GM21723 (cell line): ENCODE measurements around the gene RACK1.
"Not testable (repeated sequence)": the region's sequence is repeated elsewhere in the genome, so short reads cannot be mapped to it uniquely, and the experiment has no call there.

ENCODE experiments used
- ATAC-seq: cut with Tn5 transposase; IDR thresholded peaks from one replicate; pipeline ENCODE4 v1.9.1; 2021; ENCODE audit warnings: mild to moderate bottlenecking, moderate library complexity; ENCODE audit not compliant: unreplicated experiment

Gene RACK1

DNA sequence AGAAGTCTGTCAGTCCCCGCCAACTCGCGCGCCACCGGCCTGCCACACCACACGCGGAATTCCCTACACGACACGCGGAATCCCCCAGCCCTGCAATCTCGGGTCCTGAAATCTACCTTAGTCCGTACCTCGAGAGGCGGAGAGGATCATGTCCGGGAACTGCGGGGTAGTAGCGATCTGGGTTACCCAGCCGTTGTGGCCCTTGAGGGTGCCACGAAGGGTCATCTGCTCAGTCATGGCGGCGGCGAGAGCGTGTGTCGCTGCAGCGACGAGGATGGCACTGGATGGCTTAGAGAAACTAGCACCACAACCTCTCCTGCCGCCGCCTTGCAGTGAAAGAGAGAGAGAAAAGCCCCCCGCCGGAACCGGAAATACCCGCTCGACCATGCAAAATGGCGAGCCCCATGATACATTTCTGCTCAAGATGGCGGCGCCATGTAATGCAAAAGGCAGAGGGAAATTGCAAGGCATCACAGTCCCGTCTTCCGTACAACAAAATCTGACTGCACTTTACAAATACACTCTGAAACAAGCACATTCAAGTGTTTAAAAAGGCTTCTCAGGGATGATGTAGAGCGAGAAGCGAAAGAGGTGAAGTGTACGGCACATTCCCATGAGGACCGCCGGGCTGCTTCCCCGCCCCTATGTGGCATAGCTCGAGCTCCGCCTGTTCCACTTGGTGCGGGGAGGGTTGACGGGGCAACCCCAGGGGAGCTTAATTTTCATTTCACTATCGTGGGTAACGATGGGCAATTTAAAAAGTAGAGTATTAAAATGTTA is at the start of gene RACK1:
Gene RACK1 (minus strand): TSS at position 343 of the 780 bp plus-strand sequence. CDS start 106 bp downstream, at position 237.
- peak; percentile 67 for ATAC-seq

DNA sequence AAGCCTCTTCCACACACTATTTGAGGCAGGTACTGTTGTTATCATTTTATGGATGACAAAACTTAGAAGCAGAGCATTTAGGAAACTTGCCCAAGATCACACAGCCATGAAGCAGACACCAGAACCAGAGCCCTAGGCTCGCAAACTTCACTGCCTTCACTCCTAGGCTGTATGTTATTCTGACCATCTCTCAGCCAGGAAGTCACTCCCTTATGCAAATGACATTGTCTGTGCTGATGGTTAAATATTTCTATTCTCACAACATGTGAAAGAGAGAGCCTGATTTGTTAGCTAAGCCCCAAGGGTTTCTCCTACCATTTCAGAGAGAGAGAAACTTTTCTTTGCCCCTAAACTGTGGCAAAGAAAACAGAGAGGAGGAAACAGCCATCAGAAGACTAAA is 43.6 kb upstream of the RACK1 start:
- ATAC-seq = peak; percentile 73

DNA sequence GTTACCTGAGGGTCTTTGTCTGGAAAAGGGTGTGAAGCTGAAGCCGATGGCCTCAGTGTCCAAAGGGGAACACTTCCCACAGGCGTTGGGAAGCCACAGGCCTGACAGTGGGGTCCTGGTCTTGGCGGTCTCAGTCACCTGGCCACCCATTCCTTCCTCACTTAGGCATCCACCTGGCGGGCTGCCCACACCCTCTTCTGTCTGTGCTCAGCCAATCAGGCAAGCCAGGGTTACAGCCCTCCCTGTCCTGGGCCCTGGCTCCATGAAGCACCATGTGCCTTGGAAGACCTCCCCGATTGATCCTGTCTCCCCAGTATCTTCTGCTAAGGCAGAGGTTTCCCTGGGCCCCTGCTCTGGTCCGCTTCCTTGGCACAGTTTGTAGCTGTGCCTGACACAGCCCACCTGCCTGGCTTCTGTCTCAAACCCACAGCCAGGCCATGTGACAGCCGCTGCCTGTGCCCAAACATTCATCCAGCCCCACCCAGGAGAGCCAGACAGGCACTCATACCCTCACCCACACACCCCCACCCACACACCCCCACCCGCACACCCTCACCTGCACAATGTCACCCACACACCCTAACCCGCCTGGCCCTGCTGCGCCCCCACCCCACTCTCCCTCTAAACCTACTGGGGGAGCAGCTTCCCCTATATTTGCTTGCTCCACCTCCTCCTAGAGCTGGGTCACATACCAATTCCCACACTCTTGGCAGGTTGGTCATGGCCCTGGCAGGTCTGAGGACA is 42.4 kb upstream of the RACK1 start:
- ATAC-seq = not testable (repeated sequence)

DNA sequence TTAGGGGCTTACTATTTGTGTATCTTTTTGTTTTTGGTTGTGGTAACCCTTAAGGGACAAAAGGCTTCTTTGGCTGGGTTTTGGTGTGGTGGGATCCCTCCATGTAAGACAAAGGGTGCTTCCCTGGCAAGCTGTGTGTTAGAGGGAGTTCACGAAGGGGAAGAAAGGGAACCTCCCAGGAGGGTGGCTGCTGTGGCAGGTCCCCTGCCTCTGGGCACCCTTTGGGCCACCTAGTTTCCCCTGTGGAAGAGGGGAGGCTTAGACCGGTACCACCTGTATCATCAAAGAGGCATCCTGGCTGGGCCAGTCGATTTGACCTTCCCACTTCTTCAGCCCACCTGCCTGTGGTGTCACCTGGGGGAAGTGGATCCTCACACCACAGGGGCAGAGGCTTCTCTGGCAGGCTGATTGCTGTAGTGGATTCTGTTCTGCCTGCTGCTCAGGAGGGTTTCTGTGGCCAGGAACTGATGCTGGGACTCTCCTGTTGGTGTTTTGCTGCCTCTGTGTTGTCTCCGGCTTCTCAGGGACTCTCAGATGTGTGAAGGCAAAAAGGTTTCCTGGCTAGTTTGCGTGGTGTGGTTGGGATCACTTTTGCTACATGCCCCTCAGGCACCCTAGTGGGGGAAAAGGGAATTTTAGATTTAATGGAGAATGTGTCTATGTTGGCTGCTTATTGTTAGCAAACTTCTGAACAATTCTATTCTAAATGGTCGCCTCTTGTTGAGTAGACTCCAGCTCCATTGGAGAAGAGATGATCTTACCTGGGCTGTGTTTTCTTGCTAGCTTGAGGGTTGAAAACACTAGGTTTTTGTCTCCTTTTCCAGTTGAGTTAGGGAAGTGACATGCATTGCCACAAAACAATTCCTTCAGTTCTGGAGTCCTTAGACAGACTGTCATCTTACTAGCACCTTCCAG is 40.4 kb upstream of the RACK1 start:
- ATAC-seq = not testable (repeated sequence)

DNA sequence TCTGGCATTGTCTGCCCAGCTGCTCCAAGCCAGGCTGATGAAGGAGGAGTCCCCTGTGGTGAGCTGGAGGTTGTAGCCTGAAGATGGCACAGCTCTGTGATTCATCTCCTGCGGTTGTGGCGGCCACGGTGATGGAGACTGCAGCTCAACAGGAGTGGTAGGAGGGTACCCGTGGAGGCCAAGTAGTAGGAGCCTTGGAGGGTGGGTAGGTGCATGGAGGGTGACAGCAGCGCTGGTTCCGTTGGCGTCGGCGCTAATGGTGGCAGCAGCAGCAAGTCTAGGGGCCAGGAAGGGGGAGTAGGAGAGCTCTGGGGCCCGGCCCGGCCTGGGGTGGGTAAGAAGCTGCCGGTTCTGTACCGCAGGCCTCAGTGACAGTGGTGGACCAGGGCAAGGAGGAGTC is 39.6 kb upstream of the RACK1 start:
- no peak for ATAC-seq

DNA sequence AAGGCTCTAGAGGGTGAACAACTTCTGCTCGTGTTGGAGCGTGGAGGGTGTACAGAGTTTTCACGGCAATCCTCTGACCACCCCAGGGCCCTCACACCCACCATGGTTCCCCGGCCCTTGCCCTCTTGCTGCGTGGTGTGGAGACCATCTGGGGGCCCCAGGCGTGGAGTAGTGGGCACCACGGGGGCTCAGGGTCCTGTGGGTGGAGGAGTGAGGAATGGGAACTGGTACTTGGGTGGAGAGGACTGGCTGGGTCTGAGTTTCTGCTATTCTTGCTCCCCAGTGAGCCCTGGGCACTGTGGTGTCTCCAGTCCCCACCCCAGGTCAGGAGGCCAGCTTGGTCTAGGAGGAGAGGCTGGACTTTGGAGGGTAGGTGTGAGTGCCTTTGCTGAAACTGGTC is 39.2 kb upstream of the RACK1 start:
- no peak for ATAC-seq

DNA sequence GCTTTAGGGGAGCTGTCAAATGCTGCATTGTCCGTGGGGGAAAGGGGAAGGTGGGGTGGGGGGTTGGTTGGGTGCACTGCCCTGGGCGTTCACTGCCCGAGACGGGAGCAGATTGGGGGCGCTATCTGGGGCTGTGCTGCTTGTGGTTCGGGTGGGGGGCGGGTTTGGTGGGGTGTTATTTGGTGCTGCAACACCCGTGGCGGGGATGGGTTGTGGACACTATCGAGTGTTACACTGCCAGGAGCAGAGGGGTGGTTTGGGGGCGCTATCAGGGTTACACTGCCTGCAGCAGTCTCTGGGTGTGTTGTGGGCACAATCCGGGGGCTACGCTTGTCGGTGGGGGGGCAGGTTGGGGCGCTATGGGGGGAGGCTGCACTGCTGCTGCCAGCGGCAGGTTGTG is 38.7 kb upstream of the RACK1 start:
- not testable (repeated sequence) for ATAC-seq

DNA sequence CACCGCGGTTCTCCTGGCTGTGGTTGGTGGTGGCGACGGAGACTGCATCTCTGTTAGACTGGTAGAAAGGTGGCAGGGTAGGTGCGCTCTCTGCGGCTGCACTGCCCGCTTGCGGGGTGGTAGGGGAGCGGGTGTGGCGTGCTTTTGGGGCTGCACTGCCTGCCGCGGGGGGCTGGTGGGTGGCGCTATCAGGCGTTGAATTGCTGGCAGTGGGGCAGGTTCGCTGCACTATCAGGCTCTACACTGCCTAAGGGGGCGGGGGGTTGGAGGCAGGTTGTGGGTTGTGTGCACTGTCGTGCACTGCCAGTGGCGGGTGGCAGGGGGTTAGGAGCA is 38.2 kb upstream of the RACK1 start:
- ATAC-seq = no peak

DNA sequence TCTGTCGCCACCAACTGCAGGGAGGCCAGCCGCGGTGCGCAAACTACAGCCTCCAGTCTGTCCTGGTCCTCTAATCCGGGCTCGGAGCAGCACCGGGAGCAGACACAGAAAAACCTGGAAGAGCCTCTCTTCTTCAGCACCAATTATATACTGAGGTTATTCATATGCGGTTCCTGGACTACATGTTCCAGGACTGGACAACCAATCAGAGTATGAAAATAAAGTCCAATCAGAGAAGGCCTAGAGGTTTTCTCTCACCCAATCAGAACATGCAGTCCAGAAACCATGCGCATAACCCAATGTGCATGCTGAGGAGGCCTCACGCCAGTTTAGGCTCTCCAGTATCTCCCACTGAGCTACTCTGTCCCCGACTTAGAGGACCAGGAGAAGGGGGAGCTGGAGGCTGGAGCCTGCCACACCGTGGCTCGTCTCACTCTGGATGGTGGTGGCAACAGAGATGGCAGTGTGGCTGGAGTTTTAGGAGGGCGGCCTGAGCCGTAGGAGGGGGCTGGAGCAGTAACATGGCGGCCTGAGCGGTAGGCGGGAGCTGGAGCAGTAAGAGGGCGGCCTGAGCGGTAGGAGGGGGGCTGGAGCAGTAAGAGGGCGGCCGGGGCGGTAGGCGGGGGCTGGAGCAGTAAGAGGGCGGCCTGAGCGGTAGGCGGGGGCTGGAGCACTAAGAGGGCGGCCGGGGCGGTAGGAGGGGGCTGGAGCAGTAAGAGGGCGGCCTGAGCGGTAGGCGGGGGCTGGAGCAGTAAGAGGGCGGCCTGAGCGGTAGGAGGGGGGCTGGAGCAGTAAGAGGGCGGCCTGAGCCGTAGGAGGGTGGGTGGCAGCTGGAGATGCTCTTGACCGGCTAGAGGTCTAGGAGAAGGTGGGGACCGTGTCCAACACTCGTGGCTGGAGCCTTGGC is 37.6 kb upstream of the RACK1 start:
- no peak for ATAC-seq

DNA sequence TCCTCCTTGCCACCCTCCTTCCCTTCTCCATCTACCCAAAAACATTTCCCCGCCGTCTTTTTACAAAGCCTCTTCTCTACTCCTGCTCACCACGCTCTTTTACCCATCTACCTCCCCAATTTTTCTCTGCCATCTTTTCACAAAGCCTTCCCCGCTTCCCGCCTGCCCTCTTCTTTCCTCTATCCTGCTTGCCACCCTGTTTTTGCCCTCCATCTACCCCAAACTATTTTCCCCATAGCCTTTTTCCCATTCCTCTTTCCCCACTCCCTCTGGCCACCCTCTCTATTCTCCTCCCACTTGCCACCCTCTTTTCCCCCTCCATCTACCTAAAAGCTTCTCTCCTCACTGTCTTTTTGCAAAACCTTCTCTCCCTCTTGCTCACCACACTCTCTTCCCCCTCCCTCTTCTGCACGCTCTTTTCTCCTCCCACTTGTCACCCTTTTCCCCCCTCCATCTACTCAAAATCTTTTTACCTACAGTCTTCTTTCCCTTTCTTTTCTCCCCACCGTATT is 36.6 kb upstream of the RACK1 start:
- no peak for ATAC-seq

DNA sequence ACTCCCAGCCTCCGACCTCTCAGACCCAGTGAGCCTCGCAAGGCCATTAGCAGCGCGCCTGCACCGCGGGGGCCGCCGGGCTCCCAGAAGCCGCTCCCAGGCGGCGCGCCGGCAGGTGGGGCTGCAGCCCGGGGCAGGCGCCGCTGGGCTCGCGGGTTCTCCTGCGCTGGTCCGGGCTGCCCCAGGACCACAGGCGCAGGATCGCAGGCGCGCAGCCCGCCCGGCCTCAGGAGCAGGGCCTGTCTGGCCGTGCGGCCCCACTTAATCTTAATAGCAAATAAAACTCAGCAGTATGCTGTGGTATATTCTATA is 29.7 kb upstream of the RACK1 start:
- not testable (repeated sequence) for ATAC-seq

DNA sequence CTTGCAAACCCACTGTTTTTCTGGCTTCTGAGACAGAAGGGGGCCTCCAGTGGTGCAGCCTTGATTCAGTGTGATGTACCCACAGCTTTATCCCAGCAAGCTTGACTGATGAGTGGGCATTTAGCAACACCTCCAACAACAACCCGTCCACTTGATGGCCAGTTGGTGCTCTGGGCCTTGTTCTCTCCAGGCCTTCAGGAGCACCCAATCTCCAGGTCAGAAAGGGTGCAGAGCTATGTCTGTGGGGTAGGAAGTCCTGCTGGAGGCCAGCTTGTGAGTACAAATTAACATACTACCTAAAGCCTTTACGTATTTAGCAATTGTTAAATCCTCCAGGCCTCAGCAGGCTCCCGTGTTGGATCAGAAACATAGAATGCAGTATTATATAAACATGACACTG is 27.4 kb upstream of the RACK1 start:
- ATAC-seq = no peak

DNA sequence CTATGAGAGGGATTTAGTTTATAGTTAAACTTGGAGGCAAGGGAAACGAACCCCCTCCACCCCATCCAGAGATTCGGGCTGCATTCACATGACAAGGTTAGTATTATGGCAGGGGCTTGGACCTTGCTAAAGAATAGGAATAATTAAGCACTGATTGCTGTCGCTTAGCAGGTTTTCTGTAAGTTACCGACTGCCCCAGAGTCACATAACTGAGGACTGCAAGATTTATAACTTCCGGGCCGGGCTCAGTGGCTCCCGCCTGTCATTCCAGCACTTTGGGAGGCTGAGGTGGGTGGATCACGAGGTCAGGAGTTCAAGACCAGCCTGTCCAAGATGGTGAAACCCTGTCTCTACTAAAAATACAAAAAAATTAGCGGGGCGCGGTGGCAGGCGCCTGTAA is 24.2 kb upstream of the RACK1 start:
- not testable (repeated sequence) for ATAC-seq

DNA sequence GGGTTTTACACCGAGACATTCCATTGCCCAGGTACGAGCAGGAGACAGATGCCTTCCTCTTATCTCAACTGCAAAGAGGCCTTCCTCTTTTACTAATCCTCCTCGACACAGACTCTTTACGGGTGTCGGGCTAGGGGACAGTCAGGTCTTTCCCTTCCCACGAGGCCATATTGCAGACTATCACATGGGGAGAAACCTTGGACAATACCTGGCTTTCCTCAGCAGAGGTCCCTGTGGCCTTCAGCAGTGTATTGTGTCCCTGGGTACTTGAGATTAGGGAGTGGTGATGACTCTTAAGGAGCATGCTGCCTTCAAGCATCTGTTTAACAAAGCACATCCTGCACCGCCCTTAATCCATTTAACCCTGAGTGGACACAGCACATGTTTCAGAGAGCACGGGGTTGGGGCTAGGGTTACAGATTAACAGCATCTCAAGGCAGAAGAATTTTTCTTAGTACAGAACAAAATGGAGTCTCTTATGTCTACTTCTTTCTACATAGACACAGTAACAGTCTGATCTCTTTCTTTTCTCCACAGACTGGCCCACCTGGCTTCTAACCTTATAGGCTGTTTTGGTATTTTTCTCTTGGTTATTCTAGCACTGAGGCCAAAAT is 23.7 kb upstream of the RACK1 start:
- ATAC-seq = not testable (repeated sequence)

DNA sequence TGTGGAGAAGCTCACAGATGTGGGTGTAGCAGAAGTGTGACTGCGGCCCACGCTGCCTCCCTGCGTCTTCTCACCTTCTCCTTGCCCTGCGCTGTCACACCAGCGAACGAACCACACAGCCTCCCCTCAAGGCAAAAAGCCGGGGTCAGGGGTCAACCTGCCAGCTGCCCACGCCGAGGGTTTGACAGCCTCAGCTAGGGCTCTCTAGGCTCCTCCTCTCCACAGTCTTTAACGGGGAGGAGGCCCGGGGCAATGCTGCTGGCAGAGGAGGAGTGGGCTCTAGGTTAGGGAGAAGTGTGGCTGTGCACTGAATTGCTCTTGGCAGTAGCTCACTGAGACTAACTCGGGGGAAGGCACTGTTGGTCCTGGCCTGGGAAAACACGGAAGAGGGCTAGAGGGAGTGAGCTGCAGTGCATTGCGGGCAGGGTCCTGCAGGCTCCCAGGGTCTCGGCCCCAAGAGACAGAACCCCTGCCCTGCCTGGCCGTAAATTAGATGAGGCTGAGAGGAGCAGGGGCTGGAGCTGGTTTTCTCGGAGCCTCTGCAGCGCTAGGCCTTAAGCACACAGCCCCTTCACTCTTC is 21.5 kb upstream of the RACK1 start:
- no peak for ATAC-seq

DNA sequence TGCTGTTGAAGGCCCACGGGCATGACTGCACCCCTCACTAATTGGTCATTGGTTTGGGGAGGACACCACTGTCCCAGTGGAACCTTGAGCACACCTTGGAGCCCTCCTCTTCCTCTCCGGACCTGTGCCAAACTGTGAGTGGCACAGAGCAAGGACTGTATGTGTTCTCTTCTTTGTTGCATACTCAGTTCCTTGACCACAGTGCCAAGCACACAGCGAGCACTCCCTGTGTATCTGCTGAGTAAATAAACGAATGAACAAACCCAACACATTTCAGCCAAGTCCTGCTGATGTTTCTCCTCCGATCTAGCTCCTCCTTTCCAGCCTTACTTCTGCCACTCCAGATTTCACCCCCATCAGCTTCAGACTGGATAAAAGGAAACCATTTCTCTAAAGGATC is 19.9 kb upstream of the RACK1 start:
- no peak for ATAC-seq

DNA sequence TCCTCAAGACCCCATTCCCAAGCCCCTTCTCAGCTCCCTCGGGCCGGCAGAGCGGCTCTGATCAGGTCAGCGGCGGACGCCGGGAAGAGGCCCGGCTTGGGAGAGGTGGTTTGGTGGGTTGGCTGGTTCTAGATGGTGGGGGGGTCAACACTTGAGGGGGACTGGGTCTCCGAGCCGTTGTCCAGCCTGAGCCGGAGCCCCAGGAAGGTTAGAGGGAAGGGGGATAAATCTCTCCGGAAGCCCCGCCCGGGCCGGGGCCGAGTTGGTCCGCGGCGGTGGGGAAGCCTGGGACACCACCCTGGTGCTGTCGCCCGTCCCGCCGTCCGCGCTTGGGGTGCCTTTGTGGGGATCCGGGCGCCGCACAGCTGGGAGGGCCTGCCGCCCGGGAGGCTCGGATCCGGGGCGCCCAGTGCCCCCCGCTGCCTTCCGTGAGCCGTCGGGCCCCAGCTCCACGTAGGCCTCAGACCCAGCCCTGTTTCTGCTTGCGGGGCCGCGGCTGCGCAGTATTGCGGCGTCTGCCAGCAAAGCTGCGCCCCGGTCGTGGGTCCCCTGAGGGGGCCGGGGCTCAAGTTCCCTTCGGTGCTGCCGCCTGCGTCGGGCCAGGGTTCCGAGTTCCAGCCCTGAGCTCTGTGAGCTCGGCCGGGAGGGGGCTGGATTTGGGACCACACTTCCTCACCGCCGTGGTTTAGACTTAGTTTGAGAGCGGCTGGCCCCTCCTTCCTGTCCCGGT is 17.8 kb upstream of the RACK1 start:
- peak; percentile 56 for ATAC-seq

DNA sequence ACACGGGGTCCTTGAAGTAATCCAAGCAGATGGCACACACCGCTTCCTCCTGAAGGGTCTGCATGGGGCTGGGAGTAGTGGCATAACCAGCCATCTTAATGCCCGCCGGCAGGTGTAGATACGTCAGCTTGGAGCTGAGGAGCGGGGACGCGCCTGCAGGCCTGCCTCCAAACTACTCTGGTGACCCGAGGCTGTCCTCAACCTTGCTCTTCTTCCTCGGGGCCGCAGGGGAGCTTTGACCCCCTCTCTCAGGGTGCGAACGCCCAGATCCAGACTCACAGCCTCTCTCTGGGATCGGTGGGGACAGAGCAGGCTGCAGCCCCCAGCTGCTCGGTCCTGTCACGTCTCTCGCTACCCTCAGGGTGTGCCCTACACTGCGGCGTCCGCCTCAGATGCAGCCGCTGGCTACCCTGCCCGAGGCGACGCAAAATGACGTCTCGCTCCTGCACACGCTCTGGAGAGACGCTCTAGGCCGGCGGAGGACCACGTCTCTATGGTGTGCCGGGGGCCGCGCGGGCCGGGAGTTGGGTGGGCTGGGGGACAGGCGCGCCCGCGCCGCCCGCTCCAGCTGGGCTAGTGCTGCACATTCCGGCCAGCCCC is 17.1 kb upstream of the RACK1 start, which contains the start of gene TRIM52:
Gene TRIM52 (minus strand): TSS at position 424 of the 600 bp plus-strand sequence. CDS start 330 bp downstream, at position 94.
- ATAC-seq = peak; percentile 80
